Bronchial epithelial cell (primary cell): Measurements from ENCODE around the gene NTN5. TPM values are rescaled to one million over a fixed set of nuclear protein-coding genes. Genes with fewer than 3 reads are reported as not detected.

Source experiments
- DNase-seq: peaks from one replicate; pipeline ENCODE4 v3.0.0-alpha.2; 2010; ENCODE audit warnings: low read depth
- FAIRE-seq: peaks from 2 replicates; lab custom pipeline; 2011; peaks lifted over from hg19 to GRCh38; lab: Jason Lieb, UNC
- H3K27me3 ChIP-seq: 2 replicates; pipeline ENCODE4 v1.5.1; 2011; ENCODE audit warnings: low read length; ENCODE audit not compliant: control insufficient read depth, insufficient read depth
- H3K36me3 ChIP-seq: 2 replicates; pipeline ENCODE4 v1.5.1; 2011; ENCODE audit warnings: low read length; ENCODE audit not compliant: control insufficient read depth, insufficient read depth
- H3K4me3 ChIP-seq: 2 replicates; pipeline ENCODE4 v1.5.1; 2011; ENCODE audit warnings: mild to moderate bottlenecking, low read depth, low read length, control low read depth
- CTCF ChIP-seq: IDR thresholded peaks from 2 replicates; pipeline ENCODE4 v1.5.1; 2011; ENCODE audit warnings: mild to moderate bottlenecking, moderate library complexity, low read length, control low read depth, inconsistent platforms; ENCODE audit not compliant: insufficient read depth, severe bottlenecking
- total RNA-seq: library from RNA; depleted of rRNA; stranded (reverse); fragments of >200 nt; gene quantifications from 2 replicates; pipeline ENCODE4 v1.2.1, GENCODE V29; 2014

Gene NTN5
- total RNA-seq, 1 donor from 2014 or later: not detected

GRCh38 chr19:48641850-48642249 lies 31.0 kb downstream of the NTN5 start:
- DNase-seq (no peak), FAIRE-seq (no peak)
- Histone ChIP-seq H3K36me3 (no peaks in the 10 kb centered on the region), H3K27me3 (no peaks in the 10 kb centered on the region), H3K4me3 (no peak overlapping the region)
- no peak for TF ChIP-seq CTCF

- Histone ChIP-seq H3K36me3 (no peaks in the 10 kb centered on the region), H3K4me3 (no peak overlapping the region), H3K27me3 (no peaks in the 10 kb centered on the region)
- TF ChIP-seq CTCF: no peak
- FAIRE-seq (no peak), DNase-seq (no peak)
These were observed 33.1 kb downstream of the NTN5 start for GRCh38 chr19:48639483-48640375.

- no peak for TF ChIP-seq CTCF
- DNase-seq (no peak), FAIRE-seq (no peak)
- no peak overlapping the region for H3K4me3 ChIP-seq
- no peaks in the 10 kb centered on the region for H3K36me3 ChIP-seq
- no peaks in the 10 kb centered on the region for H3K27me3 ChIP-seq
These were observed 33.9 kb downstream of the NTN5 start for GRCh38 chr19:48638831-48639381.

- DNase-seq (peak; percentile 72), FAIRE-seq (no peak)
- Histone ChIP-seq H3K36me3 (no peaks in the 10 kb centered on the region), H3K4me3 (peak overlapping the region; percentile 58), H3K27me3 (no peaks in the 10 kb centered on the region)
- no peak for TF ChIP-seq CTCF
These were observed 34.6 kb downstream of the NTN5 start for GRCh38 chr19:48637948-48638830.

- FAIRE-seq: no peak
- TF ChIP-seq CTCF: no peak
- DNase-seq: peak; percentile 82
- peak overlapping the region; percentile 58 for H3K4me3 ChIP-seq
- H3K27me3 ChIP-seq: no peaks in the 10 kb centered on the region
- H3K36me3 ChIP-seq: no peaks in the 10 kb centered on the region
These were observed 35.3 kb downstream of the NTN5 start for GRCh38 chr19:48637449-48637947.
